Endodermal cell (in vitro differentiated cells): ENCODE data around the gene TOP2A. TPM values are rescaled to one million over a fixed set of nuclear protein-coding genes. Genes with fewer than 3 reads are reported as not detected.
A peak's percentile ranks its signal among the peaks of the same experiment; 100 is the strongest.

Experiments used
- DNase-seq: peaks from one replicate; pipeline ENCODE4 v3.0.0-alpha.2; 2017
- H3K27ac ChIP-seq: 2 replicates; pipeline ENCODE4 v1.5.1; 2013; ENCODE audit warnings: mild to moderate bottlenecking, low read depth, low read length, moderate library complexity
- H3K27me3 ChIP-seq: 2 replicates; pipeline ENCODE4 v1.6.1; 2013; ENCODE audit warnings: mild to moderate bottlenecking, low read length, moderate library complexity; ENCODE audit not compliant: insufficient read depth, control insufficient read depth, poor library complexity, severe bottlenecking
- H3K36me3 ChIP-seq: 2 replicates; pipeline ENCODE4 v1.7.0; 2013; ENCODE audit warnings: mild to moderate bottlenecking, low read length, moderate library complexity; ENCODE audit not compliant: control insufficient read depth, insufficient read depth
- H3K4me1 ChIP-seq: one replicate; pipeline ENCODE4 v1.7.0; 2013; ENCODE audit warnings: low read length; ENCODE audit not compliant: control insufficient read depth, insufficient read depth
- H3K4me3 ChIP-seq: 2 replicates; pipeline ENCODE4 v1.5.1; 2013; ENCODE audit warnings: mild to moderate bottlenecking, low read length, moderate library complexity
- H3K9ac ChIP-seq: 2 replicates; pipeline ENCODE4 v1.6.1; 2013; ENCODE audit warnings: mild to moderate bottlenecking, low read length, moderate library complexity; ENCODE audit not compliant: poor library complexity, severe bottlenecking; ENCODE audit errors: extremely low read depth
- H3K9me3 ChIP-seq: 2 replicates; pipeline ENCODE4 v1.6.1; 2013; ENCODE audit warnings: mild to moderate bottlenecking, low read length, moderate library complexity; ENCODE audit not compliant: control insufficient read depth
- H3K27ac Mint-ChIP-seq: 2 replicates; pipeline ENCODE4 v1.8.0; 2020; ENCODE audit warnings: mixed read lengths
- H3K27me3 Mint-ChIP-seq: 2 replicates; pipeline ENCODE4 v1.8.0; 2021; ENCODE audit warnings: mild to moderate bottlenecking, mixed read lengths; ENCODE audit not compliant: insufficient read depth
- H3K36me3 Mint-ChIP-seq: 2 replicates; pipeline ENCODE4 v1.8.0; 2020; ENCODE audit warnings: low read depth, mixed read lengths
- H3K4me1 Mint-ChIP-seq: 2 replicates; pipeline ENCODE4 v1.8.0; 2020; ENCODE audit warnings: mixed read lengths
- H3K4me3 Mint-ChIP-seq: 2 replicates; pipeline ENCODE4 v1.8.0; 2020; ENCODE audit warnings: mild to moderate bottlenecking, moderate library complexity, mixed read lengths
- H3K9me3 Mint-ChIP-seq: 2 replicates; pipeline ENCODE4 v1.8.0; 2020; ENCODE audit warnings: mild to moderate bottlenecking, mixed read lengths
- CTCF ChIP-seq: fragments of 200-600 bp; sonication (generic); conservative IDR thresholded peaks from 2 replicates; pipeline ENCODE4 v1.5.0; 2021; ENCODE audit warnings: antibody characterized with exemption, mild to moderate bottlenecking
- WGBS, 2 experiments: methylation state at CpG; one replicate each; pipeline versions ENCODE4 v1.1.5 to v1.1.7; 2013; ENCODE audit warnings: missing lambda C conversion rate in 2 of 2, mixed read lengths in 1 of 2; ENCODE audit not compliant: insufficient coverage in 1 of 2, insufficient read length in 1 of 2; 5-methylcytosine and 5-hydroxymethylcytosine counted together
- total RNA-seq, 2 donors: library from RNA; stranded (reverse); fragmentation: NEBNext Ultra II Directional in 1 of 2; extraction: Animal tissue kit (Norgen Biotek cat#: 25700) in 1 of 2; gene quantifications; 2 replicates in 1 of 2; 3 replicates in 1 of 2; pipeline ENCODE4 v1.2.1, GENCODE V29; 2021

Gene TOP2A
- total RNA-seq, 2 donors from 2014 or later: 173 to 246 TPM

- Histone ChIP-seq H3K4me1 (peaks cover 11% of the 10 kb centered on the region), H3K36me3 (no peaks in the 10 kb centered on the region), H3K9me3 (no peaks in the 10 kb centered on the region), H3K4me3 (no peak overlapping the region), H3K27me3 (no peaks in the 10 kb centered on the region), H3K9ac (no peak overlapping the region), H3K27ac (no peak overlapping the region)
- Mint-ChIP-seq H3K27me3 (no peaks in the 10 kb centered on the region), H3K4me3 (no peak overlapping the region), H3K4me1 (peaks cover 21% of the 10 kb centered on the region), H3K27ac (no peak overlapping the region), H3K9me3 (no peaks in the 10 kb centered on the region), H3K36me3 (peaks cover 13% of the 10 kb centered on the region)
- DNase-seq: no peak
- TF ChIP-seq CTCF: no peak
- whole genome bisulfite sequencing, 2 experiments: 86 to 93% methylated on average over 3 to 6 of the region's 8 CpGs
These were observed 42.2 kb upstream of the TOP2A start for GRCh38 chr17:40459636-40460603.

GRCh38 chr17:40458851-40459482, 41.3 kb upstream of the TOP2A start:
- Mint-ChIP-seq H3K4me1 (peaks cover 21% of the 10 kb centered on the region), H3K27ac (peak overlapping the region; percentile 6), H3K36me3 (peaks cover 22% of the 10 kb centered on the region), H3K9me3 (no peaks in the 10 kb centered on the region), H3K4me3 (no peak overlapping the region), H3K27me3 (no peaks in the 10 kb centered on the region)
- no peak for DNase-seq
- H3K4me1 ChIP-seq: peaks cover 11% of the 10 kb centered on the region
- H3K27ac ChIP-seq: peak overlapping the region; percentile 41
- H3K27me3 ChIP-seq: no peaks in the 10 kb centered on the region
- H3K36me3 ChIP-seq: no peaks in the 10 kb centered on the region
- 98 to 100% methylated on average over 4 to 12 of the region's 12 CpGs for WGBS, 2 experiments
- no peak overlapping the region for H3K4me3 ChIP-seq
- H3K9ac ChIP-seq: no peak overlapping the region
- no peaks in the 10 kb centered on the region for H3K9me3 ChIP-seq
- TF ChIP-seq CTCF: no peak

GRCh38 chr17:40457964-40458791, 40.5 kb upstream of the TOP2A start:
- Histone ChIP-seq H3K27ac (peak overlapping the region; percentile 41), H3K9ac (no peak overlapping the region), H3K27me3 (no peaks in the 10 kb centered on the region), H3K36me3 (no peaks in the 10 kb centered on the region), H3K4me1 (peaks cover 11% of the 10 kb centered on the region), H3K4me3 (no peak overlapping the region), H3K9me3 (no peaks in the 10 kb centered on the region)
- H3K9me3 Mint-ChIP-seq: no peaks in the 10 kb centered on the region
- DNase-seq: no peak
- H3K27me3 Mint-ChIP-seq: no peaks in the 10 kb centered on the region
- peaks cover 28% of the 10 kb centered on the region for H3K36me3 Mint-ChIP-seq
- no peak overlapping the region for H3K4me3 Mint-ChIP-seq
- 83 to 88% methylated on average over 4 to 16 of the region's 16 CpGs for WGBS, 2 experiments
- TF ChIP-seq CTCF: no peak
- H3K4me1 Mint-ChIP-seq: peaks cover 19% of the 10 kb centered on the region
- peak overlapping the region; percentile 82 for H3K27ac Mint-ChIP-seq
